ENCODE data around the gene MYH1. TPM values are rescaled to one million over a fixed set of nuclear protein-coding genes. Genes with fewer than 3 reads are reported as not detected.
"Not testable (repeated sequence)": the region's sequence is repeated elsewhere in the genome, so short reads cannot be mapped to it uniquely, and the experiment has no call there.

MYH1 gene
- total RNA-seq: not detected

DNA sequence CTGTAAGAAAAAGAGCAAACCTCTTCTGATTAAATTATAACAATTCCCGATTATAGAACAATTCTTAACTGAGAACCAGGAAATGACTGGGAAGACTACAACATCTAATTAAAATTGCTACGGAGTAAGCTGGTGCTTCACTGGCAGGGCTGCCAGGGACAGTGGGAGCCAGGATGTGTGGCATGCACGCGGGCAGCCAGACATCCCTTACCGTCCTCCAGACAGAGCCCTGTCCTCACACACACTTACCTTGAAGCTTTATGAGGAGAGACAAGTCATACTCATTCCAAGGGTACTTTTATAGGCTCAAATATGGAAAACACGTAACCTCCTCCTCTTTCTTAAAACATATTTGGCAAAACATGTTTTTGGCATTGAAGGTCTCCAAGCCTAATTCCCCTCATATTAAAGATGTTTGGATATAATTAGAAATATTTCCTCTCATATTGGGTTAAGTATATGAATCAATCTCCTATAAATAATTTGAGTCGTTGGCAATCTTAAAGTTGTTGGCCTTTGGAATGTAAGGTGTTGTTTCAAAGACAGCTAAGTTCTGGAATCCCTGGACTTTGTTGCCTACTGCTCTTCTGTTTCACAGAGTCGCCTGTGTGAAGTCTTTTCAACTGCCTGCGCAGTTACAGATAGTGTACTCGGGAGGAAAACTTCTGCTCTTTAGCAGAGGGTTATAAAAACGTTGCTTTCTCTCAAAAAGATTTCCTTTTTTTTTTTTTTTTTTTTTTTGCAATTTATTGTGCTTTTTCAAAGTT is at the start of gene MYH1:
TSS of gene MYH1 (minus strand) at position 272 of the 767 bp plus-strand sequence. CDS start 1,900 bp downstream, outside the sequence.
- no peak within 1 kb of the TSS for H3K27ac Mint-ChIP-seq
- ATAC-seq (replicated peaks): no peak
- H3K9me3 Mint-ChIP-seq: peaks cover 3% of the 10 kb centered on the region
- H3K36me3 Mint-ChIP-seq (ENCODE audit: low read depth): no peaks in the 10 kb centered on the region
- H3K4me1 Mint-ChIP-seq: no peaks in the 10 kb centered on the region
- no peak within 1 kb of the TSS for H3K4me3 Mint-ChIP-seq
- peaks cover 9% of the 10 kb centered on the region for H3K27me3 Mint-ChIP-seq

DNA sequence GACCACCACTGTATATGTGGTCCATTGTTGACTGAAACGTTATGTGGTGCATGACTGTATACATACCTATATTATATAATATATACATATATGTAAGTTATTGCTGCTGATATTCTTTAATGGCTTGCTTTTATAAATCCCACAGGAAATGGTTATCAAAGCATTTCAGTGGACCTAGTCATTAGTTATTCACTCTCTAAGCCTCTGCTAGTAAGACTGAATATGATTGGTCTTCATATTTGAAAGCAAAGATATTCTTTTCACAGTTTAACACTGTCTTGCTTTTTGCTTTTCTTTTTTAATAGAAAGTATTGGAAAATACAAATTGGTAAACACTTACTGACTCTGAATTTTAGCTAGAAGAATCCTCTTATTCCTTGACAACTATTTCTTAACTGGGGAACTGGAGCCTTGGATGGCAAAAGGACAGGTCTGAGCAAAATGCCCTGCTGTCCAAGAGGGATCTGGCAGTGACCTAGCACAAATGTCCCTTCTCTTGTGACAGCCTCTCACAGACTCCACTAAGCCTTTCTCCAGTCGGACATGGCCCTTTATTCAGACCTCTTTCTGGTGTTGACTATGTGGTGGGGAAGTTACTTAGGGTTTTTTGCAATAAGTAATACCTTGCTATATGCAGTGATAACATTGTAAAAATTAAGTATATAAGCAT is 45.8 kb upstream of the MYH1 start:
- no peak overlapping the region for H3K27ac Mint-ChIP-seq
- H3K4me1 Mint-ChIP-seq: no peaks in the 10 kb centered on the region
- H3K27me3 Mint-ChIP-seq: peaks cover 12% of the 10 kb centered on the region
- ATAC-seq (replicated peaks): no peak
- no peak overlapping the region for H3K4me3 Mint-ChIP-seq
- no peaks in the 10 kb centered on the region for H3K36me3 Mint-ChIP-seq (ENCODE audit: low read depth)
- H3K9me3 Mint-ChIP-seq: no peaks in the 10 kb centered on the region

DNA sequence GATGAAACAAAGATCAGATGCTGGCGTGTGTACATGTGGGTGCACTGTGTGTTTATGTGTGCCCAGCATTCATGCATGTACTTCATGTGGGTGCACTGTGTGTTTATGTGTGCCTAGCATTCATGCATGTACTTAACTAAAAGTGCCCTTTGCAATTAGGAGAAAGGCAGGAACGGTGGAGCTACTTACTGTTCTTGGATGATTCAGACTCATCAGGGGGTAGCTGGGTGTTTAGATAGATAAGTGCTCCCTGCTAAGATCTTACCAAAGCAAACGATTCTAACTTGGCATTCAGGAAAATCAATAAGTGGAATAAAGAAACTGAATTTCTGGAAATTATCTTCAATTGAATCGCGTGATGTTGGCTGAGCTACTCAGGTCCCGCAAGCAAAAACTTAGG is 39.7 kb upstream of the MYH1 start:
- H3K27ac Mint-ChIP-seq: no peak overlapping the region
- H3K4me1 Mint-ChIP-seq: no peaks in the 10 kb centered on the region
- peaks cover 4% of the 10 kb centered on the region for H3K27me3 Mint-ChIP-seq
- no peak overlapping the region for H3K4me3 Mint-ChIP-seq
- H3K36me3 Mint-ChIP-seq (ENCODE audit: low read depth): no peaks in the 10 kb centered on the region
- ATAC-seq (replicated peaks): no peak
- H3K9me3 Mint-ChIP-seq: no peaks in the 10 kb centered on the region

DNA sequence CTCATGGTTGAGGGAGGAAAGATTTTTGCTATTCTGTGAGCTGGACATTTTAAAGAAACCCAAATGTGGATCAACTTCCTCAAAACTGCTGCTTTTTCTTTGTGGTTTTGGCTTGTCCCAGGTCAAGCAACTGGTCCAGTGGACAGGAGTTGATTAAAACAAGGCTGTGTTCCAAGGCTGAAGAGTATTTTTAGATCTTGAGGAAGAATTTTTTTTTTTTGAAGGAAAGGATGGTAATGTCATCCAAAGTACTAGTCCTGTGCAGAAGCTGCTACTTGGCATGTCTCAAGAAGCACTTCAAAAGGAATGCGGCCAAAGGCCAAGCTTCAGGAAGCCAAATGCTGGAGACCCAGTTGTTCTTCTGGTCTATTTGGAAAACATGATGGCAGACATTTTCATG is 39.1 kb upstream of the MYH1 start:
- Mint-ChIP-seq H3K4me1 (no peaks in the 10 kb centered on the region), H3K27ac (no peak overlapping the region), H3K4me3 (no peak overlapping the region), H3K36me3 (ENCODE audit: low read depth) (no peaks in the 10 kb centered on the region), H3K27me3 (peaks cover 8% of the 10 kb centered on the region), H3K9me3 (no peaks in the 10 kb centered on the region)
- no peak for ATAC-seq (replicated peaks)

DNA sequence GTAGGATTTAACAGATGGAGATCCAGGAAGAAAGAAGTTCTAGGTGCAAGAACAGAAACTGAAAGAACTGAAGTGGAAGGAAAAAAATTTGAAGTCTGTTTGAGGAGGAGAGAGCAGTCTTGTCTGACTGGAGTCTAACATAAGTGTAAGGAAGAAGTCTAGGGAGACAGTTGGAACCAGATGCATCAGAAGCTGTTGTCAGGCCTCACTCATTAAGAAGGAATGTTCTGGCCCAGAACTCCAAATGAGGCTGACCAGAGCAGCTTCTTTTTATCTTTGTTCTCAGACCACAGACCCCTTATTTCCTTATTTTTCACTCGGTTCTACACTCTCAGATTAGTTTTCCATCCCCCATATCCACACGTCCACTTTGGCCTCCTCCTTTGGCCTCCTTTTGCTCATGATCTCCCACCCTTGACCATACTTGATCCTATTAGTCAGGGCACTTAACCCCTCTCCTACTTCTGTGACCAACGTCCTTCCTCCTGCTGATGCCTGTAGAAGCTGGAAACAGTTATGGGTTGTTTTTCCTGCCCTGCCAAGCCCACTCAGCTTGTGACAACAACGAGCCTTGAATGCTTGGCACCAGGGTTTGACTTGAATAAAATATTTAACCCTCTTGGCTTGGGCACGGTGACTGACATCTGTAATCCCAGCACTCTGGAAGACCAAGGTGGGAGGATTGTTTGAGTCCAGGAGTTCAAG is 38.1 kb upstream of the MYH1 start:
- Mint-ChIP-seq H3K36me3 (ENCODE audit: low read depth) (no peaks in the 10 kb centered on the region), H3K27ac (no peak overlapping the region), H3K4me1 (no peaks in the 10 kb centered on the region), H3K9me3 (no peaks in the 10 kb centered on the region), H3K27me3 (peaks cover 11% of the 10 kb centered on the region), H3K4me3 (no peak overlapping the region)
- ATAC-seq (replicated peaks): no peak

DNA sequence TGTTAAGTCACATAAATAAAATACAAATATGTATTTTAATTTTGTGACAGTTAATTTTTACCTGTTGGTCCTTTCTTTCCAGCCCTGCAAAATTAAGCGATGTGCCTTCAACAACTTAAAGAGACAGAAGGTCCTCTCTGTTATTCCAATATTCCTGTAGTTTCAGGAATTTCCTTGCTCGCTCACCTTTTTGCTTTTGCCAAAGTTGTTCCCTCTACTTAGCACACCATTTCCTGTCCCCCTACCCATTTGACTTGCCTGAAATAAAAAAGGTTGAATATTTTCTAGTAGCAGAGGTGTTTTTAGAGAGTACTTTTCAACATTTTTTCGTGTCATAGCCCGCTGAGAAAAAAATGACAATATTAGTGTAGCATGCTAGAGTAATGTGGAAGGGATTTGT is 31.7 kb upstream of the MYH1 start:
- Mint-ChIP-seq H3K4me3 (no peak overlapping the region), H3K9me3 (no peaks in the 10 kb centered on the region), H3K27ac (no peak overlapping the region), H3K27me3 (peaks cover 14% of the 10 kb centered on the region), H3K36me3 (ENCODE audit: low read depth) (no peaks in the 10 kb centered on the region), H3K4me1 (no peaks in the 10 kb centered on the region)
- no peak for ATAC-seq (replicated peaks)

DNA sequence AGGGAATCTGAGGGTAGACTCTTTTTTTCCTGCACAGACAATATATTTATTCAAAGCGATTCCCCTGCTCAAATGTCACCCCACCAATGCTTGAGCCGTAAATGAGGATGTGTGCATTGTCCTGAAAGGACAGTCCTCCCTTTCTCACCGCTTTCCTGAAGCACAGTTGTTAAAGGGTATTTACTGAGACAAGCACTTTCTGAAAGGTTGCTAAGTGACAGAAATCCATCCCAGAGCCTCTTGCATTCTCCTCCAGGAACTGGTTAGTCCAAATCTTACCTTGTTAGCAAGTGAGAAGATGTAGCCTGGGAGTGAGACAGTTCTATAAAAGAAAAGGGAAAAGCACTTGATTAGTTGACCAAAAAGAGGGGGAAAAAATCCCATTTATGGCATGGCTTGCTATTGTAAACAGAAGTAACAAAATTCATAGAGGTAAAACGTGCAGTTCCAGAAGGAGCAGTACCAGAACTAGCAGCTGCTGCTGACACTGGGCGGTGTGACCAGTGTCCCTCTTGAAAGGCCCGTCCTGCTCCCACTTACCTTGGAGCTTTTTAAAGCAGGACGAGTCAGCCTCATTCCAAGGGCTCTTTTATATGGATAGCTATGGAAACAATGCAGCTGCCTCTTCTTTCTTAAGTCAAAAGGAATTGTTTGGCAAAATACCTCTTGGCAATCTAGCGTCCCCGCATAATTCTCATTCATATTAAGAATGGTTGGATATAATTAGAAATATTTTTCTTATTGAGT is 30.9 kb upstream of the MYH1 start, which contains the start of gene MYH2:
TSS of gene MYH2 (minus strand) at position 563 of the 747 bp plus-strand sequence. CDS start 1,738 bp downstream, outside the sequence.
- ATAC-seq (replicated peaks): no peak
- H3K27me3 Mint-ChIP-seq: peaks cover 17% of the 10 kb centered on the region
- no peaks in the 10 kb centered on the region for H3K9me3 Mint-ChIP-seq
- H3K36me3 Mint-ChIP-seq (ENCODE audit: low read depth): no peaks in the 10 kb centered on the region
- H3K4me3 Mint-ChIP-seq: no peak within 1 kb of the TSS
- H3K27ac Mint-ChIP-seq: no peak within 1 kb of the TSS
- H3K4me1 Mint-ChIP-seq: no peaks in the 10 kb centered on the region

DNA sequence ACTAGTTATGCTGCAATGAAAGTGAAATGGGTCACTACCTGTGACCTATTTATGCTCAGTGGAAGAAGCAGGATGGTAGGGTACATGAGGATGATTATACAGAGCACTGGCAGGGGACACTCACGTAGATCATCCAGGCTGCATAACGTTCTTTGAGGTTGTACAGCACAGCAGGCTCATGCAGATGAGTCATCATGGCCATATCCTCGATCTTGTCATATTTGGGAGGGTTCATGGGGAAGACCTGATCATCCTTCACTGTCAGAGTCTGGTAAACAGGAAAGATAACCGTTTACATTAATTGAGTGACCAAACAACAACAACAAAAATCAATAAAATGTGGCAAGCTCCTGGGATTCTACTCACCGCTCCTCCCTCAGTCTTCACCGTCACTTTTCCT is 29.0 kb upstream of the MYH1 start:
- no peak overlapping the region for H3K4me3 Mint-ChIP-seq
- no peak for ATAC-seq (replicated peaks)

DNA sequence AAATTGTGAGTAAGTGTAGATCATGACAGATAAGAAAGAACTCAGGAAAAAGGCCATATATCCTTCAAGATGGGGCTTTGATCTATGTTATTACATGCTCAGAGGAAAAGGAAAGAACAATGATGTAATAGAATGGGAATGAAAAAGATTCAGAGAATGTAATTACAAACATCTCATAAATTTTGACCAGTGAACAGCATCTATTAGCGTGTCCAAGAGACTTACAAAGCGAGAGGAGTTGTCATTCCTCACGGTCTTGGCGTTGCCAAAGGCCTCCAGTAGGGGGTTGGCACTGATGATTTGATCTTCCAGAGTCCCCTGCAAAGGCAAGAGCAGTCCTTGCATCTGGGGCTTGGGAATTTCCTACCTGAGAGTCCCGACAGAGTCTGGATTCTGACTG is 25.1 kb upstream of the MYH1 start:
- ATAC-seq (replicated peaks); H3K27me3 Mint-ChIP-seq; H3K9me3 Mint-ChIP-seq; H3K36me3 Mint-ChIP-seq (ENCODE audit: low read depth); H3K4me3 Mint-ChIP-seq; H3K4me1 Mint-ChIP-seq; H3K27ac Mint-ChIP-seq: not testable (repeated sequence)

More for the DNA sequence above, 29.0 kb upstream of the MYH1 start:
- Mint-ChIP-seq H3K27ac (no peak overlapping the region), H3K9me3 (no peaks in the 10 kb centered on the region), H3K36me3 (ENCODE audit: low read depth) (no peaks in the 10 kb centered on the region), H3K4me1 (no peaks in the 10 kb centered on the region), H3K27me3 (peaks cover 13% of the 10 kb centered on the region)

DNA sequence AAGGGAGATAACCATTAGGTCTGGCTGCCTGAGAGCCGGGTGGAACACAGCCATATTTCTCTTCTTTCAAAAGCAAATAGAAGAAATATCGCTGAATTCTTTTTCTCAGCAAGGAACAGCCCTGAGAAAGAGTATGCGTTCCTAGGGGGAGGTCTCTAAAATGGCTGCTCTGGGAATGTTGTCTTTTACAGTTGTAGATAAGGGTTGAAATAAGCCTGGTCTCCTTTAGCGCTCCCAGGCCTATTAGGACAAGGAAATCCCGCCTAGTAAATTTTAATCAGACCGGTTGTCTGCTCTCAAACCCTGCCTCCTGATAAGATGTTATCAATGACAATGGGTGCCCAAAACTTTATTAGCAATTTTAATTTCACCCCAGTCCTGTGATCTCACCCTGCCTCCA is 22.8 kb upstream of the MYH1 start:
- ATAC-seq (replicated peaks); H3K4me3 Mint-ChIP-seq; H3K27me3 Mint-ChIP-seq; H3K36me3 Mint-ChIP-seq (ENCODE audit: low read depth); H3K27ac Mint-ChIP-seq; H3K9me3 Mint-ChIP-seq; H3K4me1 Mint-ChIP-seq: not testable (repeated sequence)

DNA sequence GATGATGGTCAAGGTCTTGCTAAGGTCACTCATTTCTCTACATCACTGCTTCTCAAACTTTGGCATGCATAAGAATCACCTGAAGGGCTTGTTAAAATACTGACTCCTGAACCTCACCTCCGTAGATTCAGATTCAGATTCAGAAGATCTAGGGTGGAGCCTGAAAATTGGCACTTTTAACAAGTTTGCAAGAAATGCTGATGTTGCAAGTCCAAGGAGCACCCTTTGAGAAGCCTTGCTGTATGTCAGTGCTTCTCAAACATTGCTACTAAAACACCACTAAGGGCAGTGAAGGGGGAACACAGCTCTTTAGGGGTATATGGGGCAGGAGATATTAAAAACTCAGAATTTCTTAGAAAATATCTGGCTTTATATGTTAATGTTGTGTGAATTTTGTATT is 13.7 kb upstream of the MYH1 start:
- no peak for ATAC-seq (replicated peaks)
- Mint-ChIP-seq H3K36me3 (ENCODE audit: low read depth) (no peaks in the 10 kb centered on the region), H3K27me3 (peaks cover 10% of the 10 kb centered on the region), H3K4me1 (no peaks in the 10 kb centered on the region), H3K9me3 (no peaks in the 10 kb centered on the region), H3K27ac (no peak overlapping the region), H3K4me3 (no peak overlapping the region)

DNA sequence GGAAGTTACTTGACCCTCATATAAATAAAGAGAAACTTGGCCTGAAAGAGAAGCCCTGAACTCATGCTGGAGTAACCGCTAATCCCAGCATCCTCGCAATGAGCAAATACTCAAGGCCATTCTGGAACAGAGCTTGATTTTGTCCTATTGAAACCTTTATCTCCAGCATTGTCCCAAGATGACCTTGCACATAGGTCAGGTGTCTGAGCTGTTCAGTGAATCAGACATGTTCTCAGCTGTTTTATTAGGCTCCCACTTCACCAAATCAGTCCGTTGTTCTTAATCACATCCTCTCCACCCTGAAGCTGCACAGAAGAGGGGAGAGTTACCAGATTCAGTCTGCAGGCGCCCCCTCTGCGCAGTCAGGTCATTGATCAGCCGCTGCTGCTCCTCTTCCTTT is 9.1 kb upstream of the MYH1 start:
- H3K4me3 Mint-ChIP-seq: no peak overlapping the region
- H3K4me1 Mint-ChIP-seq: no peaks in the 10 kb centered on the region
- no peaks in the 10 kb centered on the region for H3K36me3 Mint-ChIP-seq (ENCODE audit: low read depth)
- peaks cover 4% of the 10 kb centered on the region for H3K9me3 Mint-ChIP-seq
- no peak for ATAC-seq (replicated peaks)
- H3K27me3 Mint-ChIP-seq: peaks cover 14% of the 10 kb centered on the region
- H3K27ac Mint-ChIP-seq: no peak overlapping the region

DNA sequence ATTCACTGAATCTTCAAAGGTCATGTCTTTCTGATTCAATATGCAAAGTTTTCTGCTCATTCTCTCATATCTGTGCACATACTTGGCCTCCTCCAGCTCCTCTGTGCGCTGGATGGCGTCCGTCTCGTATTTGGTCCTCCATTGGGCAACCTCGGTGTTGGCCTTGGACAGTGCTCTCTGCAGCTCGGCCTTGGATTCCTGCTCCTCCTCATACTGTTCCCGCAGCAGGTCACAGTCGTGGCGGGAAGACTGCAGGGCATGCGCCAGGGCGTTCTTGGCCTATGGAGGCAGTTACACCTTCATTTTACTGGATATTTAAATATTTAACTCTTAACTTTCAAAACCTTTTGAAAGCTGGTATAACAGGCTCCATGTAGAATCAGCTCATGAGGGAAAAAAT is 8.2 kb upstream of the MYH1 start:
- no peaks in the 10 kb centered on the region for H3K4me1 Mint-ChIP-seq
- H3K4me3 Mint-ChIP-seq: no peak overlapping the region
- peaks cover 4% of the 10 kb centered on the region for H3K9me3 Mint-ChIP-seq
- peaks cover 12% of the 10 kb centered on the region for H3K27me3 Mint-ChIP-seq
- H3K36me3 Mint-ChIP-seq (ENCODE audit: low read depth): no peaks in the 10 kb centered on the region
- no peak overlapping the region for H3K27ac Mint-ChIP-seq
- ATAC-seq (replicated peaks): no peak

DNA sequence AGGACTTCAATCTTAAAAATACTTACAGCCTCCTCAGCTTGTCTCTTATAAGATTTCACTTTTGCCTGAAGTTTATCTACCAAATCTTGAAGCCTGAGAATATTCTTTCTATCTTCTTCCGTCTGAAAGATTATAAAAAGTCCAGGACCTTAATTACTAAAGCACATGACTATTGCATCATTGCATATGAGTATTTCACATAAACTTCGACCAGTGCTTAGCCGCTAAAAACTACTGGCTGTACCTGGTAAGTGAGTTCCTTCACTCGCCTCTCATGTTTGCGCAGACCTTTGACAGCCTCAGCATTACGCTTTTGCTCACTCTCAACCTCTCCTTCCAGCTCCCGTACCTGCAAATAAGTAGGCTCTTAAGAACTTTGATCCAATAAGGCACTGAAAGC is 4.7 kb upstream of the MYH1 start:
- no peaks in the 10 kb centered on the region for H3K4me1 Mint-ChIP-seq
- H3K36me3 Mint-ChIP-seq (ENCODE audit: low read depth): no peaks in the 10 kb centered on the region
- peaks cover 10% of the 10 kb centered on the region for H3K27me3 Mint-ChIP-seq
- ATAC-seq (replicated peaks): no peak
- no peak overlapping the region for H3K27ac Mint-ChIP-seq
- no peak overlapping the region for H3K4me3 Mint-ChIP-seq
- H3K9me3 Mint-ChIP-seq: peaks cover 4% of the 10 kb centered on the region

All from activated T-helper 17 cell treated with anti-CD3 and anti-CD28 coated beads, Interleukin-2, amount 50 U/mL, for 72 hours (primary cell).